Adrenal gland (tissue), 5 donors: ENCODE data around the gene ZEB1.

Source experiments
- CTCF ChIP-seq, 6 experiments: fragments of 450-650 bp in 4 of 6; fragments of 200-600 bp in 2 of 6; sonication (generic) in 1 of 6; IDR thresholded peaks; 1 replicate in 5 of 6; 2 replicates in 1 of 6; pipeline versions ENCODE4 v1.5.1 to v1.8.0; 2016 to 2021; ENCODE audit warnings: antibody characterized with exemption in 6 of 6, mild to moderate bottlenecking in 2 of 6, moderate library complexity in 1 of 6
- POLR2A ChIP-seq, 2 donors: fragments of 450-650 bp; IDR thresholded peaks; one replicate each; pipeline ENCODE4 v1.6.1; 2017; ENCODE audit warnings: antibody characterized with exemption in 2 of 2, mild to moderate bottlenecking in 2 of 2, moderate library complexity in 1 of 2
- donor health status: DM: no; HTN: no; CAD: no.

- TF ChIP-seq POLR2A (IDR thresholded peaks at IDR 0.05) (no peak), CTCF (IDR thresholded peaks at IDR 0.05) (no peak)
These were observed 74.8 kb downstream of the ZEB1 start for GRCh38 chr10:31393844-31394243.
